Muscle layer of colon (tissue), 2 donors: ENCODE results near the gene COMP.
A peak's percentile ranks its signal among the peaks of the same experiment; 100 is the strongest.

Experiments
- H3K27ac ChIP-seq: one replicate; pipeline ENCODE4 v1.7.0; 2013; ENCODE audit warnings: low read depth, mild to moderate bottlenecking, low read length, moderate library complexity
- H3K27me3 ChIP-seq, 2 donors: one replicate each; pipeline ENCODE4 v1.7.0; 2013; ENCODE audit warnings: low read length in 2 of 2, mild to moderate bottlenecking in 2 of 2; ENCODE audit not compliant: insufficient read depth in 2 of 2, control insufficient read depth in 1 of 2
- H3K36me3 ChIP-seq: one replicate; pipeline ENCODE4 v1.7.0; 2013; ENCODE audit warnings: mild to moderate bottlenecking, low read length; ENCODE audit not compliant: insufficient read depth
- H3K4me1 ChIP-seq: one replicate; pipeline ENCODE4 v1.7.0; 2013; ENCODE audit warnings: mild to moderate bottlenecking, low read length; ENCODE audit not compliant: insufficient read depth
- H3K4me3 ChIP-seq, 2 donors: one replicate each; pipeline ENCODE4 v1.7.0; 2013; ENCODE audit warnings: low read length in 2 of 2, low read depth in 1 of 2, mild to moderate bottlenecking in 1 of 2, moderate library complexity in 1 of 2
- H3K9ac ChIP-seq: one replicate; pipeline ENCODE4 v1.7.0; 2013; ENCODE audit warnings: low read length
- H3K9me3 ChIP-seq: one replicate; pipeline ENCODE4 v1.7.0; 2013; ENCODE audit warnings: mild to moderate bottlenecking, low read length
- donor health status: abdominal sarcoma.
- donor health status: Adenocarcinoma of cecum.

Gene COMP

DNA sequence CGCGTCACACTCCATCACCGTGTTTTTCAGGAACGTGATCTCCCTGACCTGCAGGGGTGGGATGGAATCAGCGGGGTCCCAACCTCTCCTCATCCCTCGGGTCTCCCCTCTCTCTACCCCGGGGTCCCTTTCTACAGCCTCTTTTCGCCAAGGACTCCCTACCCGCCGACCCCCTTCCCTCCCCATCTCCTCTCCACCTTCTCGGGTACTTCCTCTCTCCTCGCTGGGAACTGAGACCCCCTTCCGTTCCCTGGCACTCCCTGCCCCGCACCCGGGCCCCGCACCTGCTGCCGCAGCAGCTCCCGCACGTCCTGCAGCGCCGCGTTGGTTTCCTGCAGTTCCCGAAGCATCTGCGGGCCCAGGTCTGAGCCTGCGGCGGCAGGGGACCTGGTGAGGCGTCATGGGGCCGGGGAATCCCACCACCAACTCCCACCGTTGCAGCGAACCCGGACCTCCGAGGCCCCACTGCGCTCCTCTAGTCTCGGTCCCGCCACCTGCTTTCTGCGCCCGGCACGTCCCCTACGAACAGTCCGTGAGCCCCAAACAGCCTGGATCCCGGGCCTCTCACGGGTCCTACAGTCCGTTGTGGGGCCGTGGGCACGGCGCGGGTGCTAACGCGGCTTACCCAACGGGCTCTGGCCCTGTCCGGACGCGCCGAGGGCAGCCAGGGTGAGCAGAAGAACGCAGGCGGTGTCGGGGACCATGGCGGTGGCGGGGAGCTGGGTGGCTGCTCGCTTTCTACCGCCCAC is at the start of gene COMP:
Gene COMP (minus strand): TSS at position 740 of the 749 bp plus-strand sequence. CDS start 36 bp downstream, at position 704.
- H3K9ac ChIP-seq, result no peak within 1 kb of the TSS
- H3K27me3 ChIP-seq, result peaks cover 46 to 85% of the 10 kb centered on the region in 2 donors
- H3K4me1 ChIP-seq, result peaks cover 5% of the 10 kb centered on the region
- H3K9me3 ChIP-seq, result no peaks in the 10 kb centered on the region
- H3K4me3 ChIP-seq, result peak within 1 kb of the TSS; percentile 21 to 32
- no peak within 1 kb of the TSS for H3K27ac ChIP-seq
- H3K36me3 ChIP-seq, result no peaks in the 10 kb centered on the region

- H3K4me3 ChIP-seq, result no peak overlapping the region
- no peaks in the 10 kb centered on the region for H3K9me3 ChIP-seq
- H3K36me3 ChIP-seq, result peaks cover 5% of the 10 kb centered on the region
- no peak overlapping the region for H3K27ac ChIP-seq
- no peaks in the 10 kb centered on the region for H3K27me3 ChIP-seq
- H3K9ac ChIP-seq, result no peak overlapping the region
- peaks cover 46% of the 10 kb centered on the region for H3K4me1 ChIP-seq
Measured at GRCh38 chr19:18840288-18841267, 49.5 kb upstream of the COMP start.

- peaks cover 4% of the 10 kb centered on the region for H3K36me3 ChIP-seq
- H3K27ac ChIP-seq, result no peak overlapping the region
- H3K4me3 ChIP-seq, result no peak overlapping the region
- H3K27me3 ChIP-seq, result no peaks in the 10 kb centered on the region
- H3K9ac ChIP-seq, result no peak overlapping the region
- H3K4me1 ChIP-seq, result peaks cover 45% of the 10 kb centered on the region
- no peaks in the 10 kb centered on the region for H3K9me3 ChIP-seq
Measured at GRCh38 chr19:18839465-18840287, 48.6 kb upstream of the COMP start.

- Histone ChIP-seq H3K27me3 (no peaks in the 10 kb centered on the region), H3K4me1 (peaks cover 24% of the 10 kb centered on the region), H3K36me3 (peaks cover 3% of the 10 kb centered on the region), H3K9ac (no peak overlapping the region), H3K4me3 (peak overlapping the region in 1 of 2 donors; percentile 90), H3K27ac (no peak overlapping the region), H3K9me3 (no peaks in the 10 kb centered on the region)
Measured at GRCh38 chr19:18834644-18834984, 43.5 kb upstream of the COMP start.

GRCh38 chr19:18833849-18834643 is 42.9 kb upstream of the COMP start:
- Histone ChIP-seq H3K4me3 (peak overlapping the region in 1 of 2 donors; percentile 90), H3K4me1 (peaks cover 21% of the 10 kb centered on the region), H3K36me3 (no peaks in the 10 kb centered on the region), H3K27ac (no peak overlapping the region), H3K9ac (no peak overlapping the region), H3K27me3 (no peaks in the 10 kb centered on the region), H3K9me3 (no peaks in the 10 kb centered on the region)

DNA sequence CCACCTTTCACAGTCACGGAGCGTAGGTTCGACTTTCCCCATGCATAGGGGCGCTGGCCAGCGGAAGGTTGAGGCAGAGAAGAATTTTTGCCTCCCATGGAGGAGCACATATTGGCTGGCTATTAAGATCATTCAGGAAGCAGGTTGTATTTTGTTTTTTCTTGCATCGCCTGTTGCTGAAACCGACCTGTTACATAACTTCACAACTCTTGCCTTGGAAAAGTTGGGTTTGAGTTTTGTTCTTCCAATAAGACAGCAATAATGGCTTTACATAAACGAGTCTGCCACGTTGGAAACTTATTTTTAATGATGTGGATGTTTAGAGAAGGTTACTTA is 42.0 kb upstream of the COMP start:
- peak overlapping the region; percentile 92 for H3K9ac ChIP-seq
- H3K4me3 ChIP-seq, result peak overlapping the region; percentile 76 to 90
- no peaks in the 10 kb centered on the region for H3K9me3 ChIP-seq
- H3K27me3 ChIP-seq, result no peaks in the 10 kb centered on the region
- H3K4me1 ChIP-seq, result peaks cover 21% of the 10 kb centered on the region
- H3K27ac ChIP-seq, result peak overlapping the region; percentile 75
- no peaks in the 10 kb centered on the region for H3K36me3 ChIP-seq

GRCh38 chr19:18832306-18833140 is 41.4 kb upstream of the COMP start:
- H3K9me3 ChIP-seq, result no peaks in the 10 kb centered on the region
- no peaks in the 10 kb centered on the region for H3K27me3 ChIP-seq
- H3K27ac ChIP-seq, result peak overlapping the region; percentile 82
- H3K4me1 ChIP-seq, result peaks cover 21% of the 10 kb centered on the region
- H3K9ac ChIP-seq, result peak overlapping the region; percentile 92
- no peaks in the 10 kb centered on the region for H3K36me3 ChIP-seq
- H3K4me3 ChIP-seq, result peak overlapping the region; percentile 81 to 90

- H3K27me3 ChIP-seq, result no peaks in the 10 kb centered on the region
- H3K9me3 ChIP-seq, result no peaks in the 10 kb centered on the region
- H3K4me1 ChIP-seq, result peaks cover 21% of the 10 kb centered on the region
- H3K4me3 ChIP-seq, result peak within 1 kb of the TSS; percentile 81 to 90
- H3K36me3 ChIP-seq, result no peaks in the 10 kb centered on the region
- H3K27ac ChIP-seq, result peak within 1 kb of the TSS; percentile 82
- peak within 1 kb of the TSS; percentile 92 for H3K9ac ChIP-seq
Measured at GRCh38 chr19:18831524-18832305, 40.6 kb upstream of the COMP start, which contains the start of gene UPF1. Gene UPF1, plus strand, starts transcription at chr19:18831959. Its CDS starts 251 bp downstream, at chr19:18832210.

- H3K4me3 ChIP-seq, result no peak overlapping the region
- H3K27ac ChIP-seq, result no peak overlapping the region
- H3K36me3 ChIP-seq, result no peaks in the 10 kb centered on the region
- peaks cover 14% of the 10 kb centered on the region for H3K4me1 ChIP-seq
- H3K9me3 ChIP-seq, result no peaks in the 10 kb centered on the region
- H3K27me3 ChIP-seq, result no peaks in the 10 kb centered on the region
- no peak overlapping the region for H3K9ac ChIP-seq
Measured at GRCh38 chr19:18830488-18830887, 39.4 kb upstream of the COMP start.
